Esophagus squamous epithelium (tissue), 4 donors: Measurements from ENCODE around the gene ADGRG7.

Experiments
- POLR2A ChIP-seq, 4 donors: fragments of 450-650 bp; IDR thresholded peaks; one replicate each; pipeline ENCODE4 v1.6.1; 2017; ENCODE audit warnings: antibody characterized with exemption in 4 of 4, mild to moderate bottlenecking in 4 of 4, moderate library complexity in 3 of 4
- TF ChIP-seq, protein P1 (sequence below), 6 experiments: fragments of 450-650 bp in 4 of 6; fragments of 200-600 bp in 2 of 6; sonication (generic) in 2 of 6; IDR thresholded peaks; one replicate each; pipeline ENCODE4 v1.5.1; 2016 to 2019; ENCODE audit warnings: antibody characterized with exemption in 6 of 6, mild to moderate bottlenecking in 4 of 6, moderate library complexity in 4 of 6

- TF ChIP-seq, protein P1, sequence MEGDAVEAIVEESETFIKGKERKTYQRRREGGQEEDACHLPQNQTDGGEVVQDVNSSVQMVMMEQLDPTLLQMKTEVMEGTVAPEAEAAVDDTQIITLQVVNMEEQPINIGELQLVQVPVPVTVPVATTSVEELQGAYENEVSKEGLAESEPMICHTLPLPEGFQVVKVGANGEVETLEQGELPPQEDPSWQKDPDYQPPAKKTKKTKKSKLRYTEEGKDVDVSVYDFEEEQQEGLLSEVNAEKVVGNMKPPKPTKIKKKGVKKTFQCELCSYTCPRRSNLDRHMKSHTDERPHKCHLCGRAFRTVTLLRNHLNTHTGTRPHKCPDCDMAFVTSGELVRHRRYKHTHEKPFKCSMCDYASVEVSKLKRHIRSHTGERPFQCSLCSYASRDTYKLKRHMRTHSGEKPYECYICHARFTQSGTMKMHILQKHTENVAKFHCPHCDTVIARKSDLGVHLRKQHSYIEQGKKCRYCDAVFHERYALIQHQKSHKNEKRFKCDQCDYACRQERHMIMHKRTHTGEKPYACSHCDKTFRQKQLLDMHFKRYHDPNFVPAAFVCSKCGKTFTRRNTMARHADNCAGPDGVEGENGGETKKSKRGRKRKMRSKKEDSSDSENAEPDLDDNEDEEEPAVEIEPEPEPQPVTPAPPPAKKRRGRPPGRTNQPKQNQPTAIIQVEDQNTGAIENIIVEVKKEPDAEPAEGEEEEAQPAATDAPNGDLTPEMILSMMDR (IDR thresholded peaks at IDR 0.05) = no peak
- TF ChIP-seq POLR2A (IDR thresholded peaks at IDR 0.05) = no peak
These were observed 30.8 kb upstream of the ADGRG7 start for GRCh38 chr3:100578646-100579045.
